Tibial nerve (tissue), 4 donors: ENCODE data around the gene QRFP.

Source experiments
- CTCF ChIP-seq, 5 experiments: fragments of 200-600 bp in 3 of 5; fragments of 450-650 bp in 2 of 5; sonication (generic) in 3 of 5; IDR thresholded peaks; one replicate each; pipeline ENCODE4 v1.5.1; 2016 to 2019; ENCODE audit warnings: antibody characterized with exemption in 5 of 5, mild to moderate bottlenecking in 3 of 5, moderate library complexity in 2 of 5
- EP300 ChIP-seq, 2 donors: sonication (generic); formaldehyde crosslinking; IDR thresholded peaks; one replicate each; pipeline ENCODE4 v1.6.1; 2017; ENCODE audit warnings: antibody characterized with exemption in 2 of 2, mild to moderate bottlenecking in 1 of 2
- POLR2A ChIP-seq, 2 donors: fragments of 450-650 bp; IDR thresholded peaks; one replicate each; pipeline ENCODE4 v1.6.1; 2017; ENCODE audit warnings: antibody characterized with exemption in 2 of 2, mild to moderate bottlenecking in 2 of 2, moderate library complexity in 2 of 2

- TF ChIP-seq CTCF (IDR thresholded peaks at IDR 0.05) (peak in 4 of 5 experiments; percentile 32 to 69 (median 52)), POLR2A (IDR thresholded peaks at IDR 0.05) (no peak), EP300 (IDR thresholded peaks at IDR 0.05) (peak in 1 of 2 donors; percentile 86)
Measured at GRCh38 chr9:130860458-130861316, 35.9 kb downstream of the QRFP start.
